Thyroid gland (tissue), 4 donors: ENCODE data around the gene ASIC2. TPM values are rescaled to one million over a fixed set of nuclear protein-coding genes. Genes with fewer than 3 reads are reported as not detected.

Experiments
- DNase-seq, 2 donors: peaks; one replicate each; pipeline ENCODE4 v3.0.0-alpha.2; 2019
- H3K27ac ChIP-seq, 3 donors: fragments of 200-600 bp; sonication (generic); 1 replicate in 2 of 3; 2 replicates in 1 of 3; pipeline ENCODE4 v1.5.1; 2016 to 2019; ENCODE audit warnings: mild to moderate bottlenecking in 1 of 3, moderate library complexity in 1 of 3
- H3K27me3 ChIP-seq: fragments of 200-600 bp; sonication (generic); one replicate; pipeline ENCODE4 v1.5.1; 2019
- H3K36me3 ChIP-seq, 2 donors: fragments of 200-600 bp; sonication (generic); one replicate each; pipeline ENCODE4 v1.5.1; 2016 to 2019
- H3K4me1 ChIP-seq, 2 donors: fragments of 200-600 bp; sonication (generic); one replicate each; pipeline ENCODE4 v1.5.1; 2017 to 2019
- H3K4me3 ChIP-seq, 3 donors: fragments of 200-600 bp; sonication (generic); replicated peaks in 1 of 3; 1 replicate in 2 of 3; 2 replicates in 1 of 3; pipeline ENCODE4 v1.5.1; 2016; ENCODE audit warnings: mild to moderate bottlenecking in 1 of 3
- H3K9me3 ChIP-seq: fragments of 200-600 bp; sonication (generic); one replicate; pipeline ENCODE4 v1.5.1; 2017
- CTCF ChIP-seq, 6 experiments: fragments of 200-600 bp in 3 of 6; fragments of 450-650 bp in 3 of 6; sonication (generic) in 3 of 6; IDR thresholded peaks; one replicate each; pipeline ENCODE4 v1.5.1; 2016 to 2019; ENCODE audit warnings: antibody characterized with exemption in 6 of 6, mild to moderate bottlenecking in 2 of 6, inconsistent platforms in 1 of 6, moderate library complexity in 1 of 6
- POLR2A ChIP-seq, 2 donors: fragments of 450-650 bp; IDR thresholded peaks; one replicate each; pipeline ENCODE4 v1.6.1; 2017; ENCODE audit warnings: antibody characterized with exemption in 2 of 2, mild to moderate bottlenecking in 2 of 2, moderate library complexity in 1 of 2
- WGBS, 2 donors: methylation state at CpG; one replicate each; pipeline ENCODE4 v1.1.5; 2017; 5-methylcytosine and 5-hydroxymethylcytosine counted together
- intact Hi-C: fragments of 100-400 bp; cut with DNase I; formaldehyde crosslinking; loops from one replicate; pipeline ENCODE4 v1.15.1; 2023
- total RNA-seq, 4 donors: library from RNA; depleted of rRNA; stranded (reverse); fragments of >200 nt; gene quantifications; one replicate each; pipeline ENCODE4 v1.2.3, GENCODE V29; 2016

The ASIC2 gene
- total RNA-seq, 4 donors from 2014 or later = not detected

- Histone ChIP-seq H3K27me3 (no peaks in the 10 kb centered on the region), H3K27ac (no peak overlapping the region), H3K4me3 (no peak overlapping the region), H3K9me3 (no peaks in the 10 kb centered on the region), H3K4me1 (no peaks in the 10 kb centered on the region), H3K36me3 (no peaks in the 10 kb centered on the region)
- DNase-seq = no peak
- TF ChIP-seq CTCF (IDR thresholded peaks at IDR 0.05) (no peak), POLR2A (IDR thresholded peaks at IDR 0.05) (no peak)
- 60 to 64% methylated on average over 4 of the region's 4 CpGs for WGBS, 2 donors
- intact Hi-C loops = no loop called here
Observed at GRCh38 chr17:33112763-33113162, 180.3 kb downstream of the ASIC2 start.

- no peak overlapping the region for H3K27ac ChIP-seq
- 67 to 71% methylated on average over 5 of the region's 5 CpGs for WGBS, 2 donors
- no peaks in the 10 kb centered on the region for H3K4me1 ChIP-seq
- no peak for TF ChIP-seq CTCF (IDR thresholded peaks at IDR 0.05)
- no peak for TF ChIP-seq POLR2A (IDR thresholded peaks at IDR 0.05)
- intact Hi-C loops = no loop called here
- no peak overlapping the region for H3K4me3 ChIP-seq
- H3K27me3 ChIP-seq = no peaks in the 10 kb centered on the region
- no peaks in the 10 kb centered on the region for H3K36me3 ChIP-seq
- DNase-seq = no peak
- H3K9me3 ChIP-seq = no peaks in the 10 kb centered on the region
Observed at GRCh38 chr17:33109336-33110072, 183.6 kb downstream of the ASIC2 start.

GRCh38 chr17:33106525-33107165 is 186.4 kb downstream of the ASIC2 start:
- no peaks in the 10 kb centered on the region for H3K36me3 ChIP-seq

GRCh38 chr17:33105911-33106310 is 187.2 kb downstream of the ASIC2 start:
- intact Hi-C loops = no loop called here

More at GRCh38 chr17:33106525-33107165, 186.4 kb downstream of the ASIC2 start:
- no peaks in the 10 kb centered on the region for H3K9me3 ChIP-seq
- intact Hi-C loops = no loop called here
- no peaks in the 10 kb centered on the region for H3K27me3 ChIP-seq
- H3K4me1 ChIP-seq = no peaks in the 10 kb centered on the region
- DNase-seq = no peak
- 62 to 65% methylated on average over 6 of the region's 6 CpGs for WGBS, 2 donors
- H3K4me3 ChIP-seq = no peak overlapping the region
- no peak overlapping the region for H3K27ac ChIP-seq
- no peak for TF ChIP-seq CTCF (IDR thresholded peaks at IDR 0.05)
- no peak for TF ChIP-seq POLR2A (IDR thresholded peaks at IDR 0.05)

More at GRCh38 chr17:33105911-33106310, 187.2 kb downstream of the ASIC2 start:
- TF ChIP-seq POLR2A (IDR thresholded peaks at IDR 0.05) = no peak
- no peak for TF ChIP-seq CTCF (IDR thresholded peaks at IDR 0.05)
- Histone ChIP-seq H3K4me3 (no peak overlapping the region), H3K36me3 (no peaks in the 10 kb centered on the region), H3K9me3 (no peaks in the 10 kb centered on the region), H3K27me3 (no peaks in the 10 kb centered on the region), H3K27ac (no peak overlapping the region), H3K4me1 (no peaks in the 10 kb centered on the region)
- DNase-seq = no peak
- WGBS, 2 donors = 78 to 87% methylated on average over 3 of the region's 3 CpGs
